ENCODE measurements around the gene MOG. TPM values are rescaled to one million over a fixed set of nuclear protein-coding genes. Genes with fewer than 3 reads are reported as not detected.

Gene MOG
- total and polyA plus RNA-seq, 11 donors = 0.19 to 7.4 (median 2.7) TPM

DNA sequence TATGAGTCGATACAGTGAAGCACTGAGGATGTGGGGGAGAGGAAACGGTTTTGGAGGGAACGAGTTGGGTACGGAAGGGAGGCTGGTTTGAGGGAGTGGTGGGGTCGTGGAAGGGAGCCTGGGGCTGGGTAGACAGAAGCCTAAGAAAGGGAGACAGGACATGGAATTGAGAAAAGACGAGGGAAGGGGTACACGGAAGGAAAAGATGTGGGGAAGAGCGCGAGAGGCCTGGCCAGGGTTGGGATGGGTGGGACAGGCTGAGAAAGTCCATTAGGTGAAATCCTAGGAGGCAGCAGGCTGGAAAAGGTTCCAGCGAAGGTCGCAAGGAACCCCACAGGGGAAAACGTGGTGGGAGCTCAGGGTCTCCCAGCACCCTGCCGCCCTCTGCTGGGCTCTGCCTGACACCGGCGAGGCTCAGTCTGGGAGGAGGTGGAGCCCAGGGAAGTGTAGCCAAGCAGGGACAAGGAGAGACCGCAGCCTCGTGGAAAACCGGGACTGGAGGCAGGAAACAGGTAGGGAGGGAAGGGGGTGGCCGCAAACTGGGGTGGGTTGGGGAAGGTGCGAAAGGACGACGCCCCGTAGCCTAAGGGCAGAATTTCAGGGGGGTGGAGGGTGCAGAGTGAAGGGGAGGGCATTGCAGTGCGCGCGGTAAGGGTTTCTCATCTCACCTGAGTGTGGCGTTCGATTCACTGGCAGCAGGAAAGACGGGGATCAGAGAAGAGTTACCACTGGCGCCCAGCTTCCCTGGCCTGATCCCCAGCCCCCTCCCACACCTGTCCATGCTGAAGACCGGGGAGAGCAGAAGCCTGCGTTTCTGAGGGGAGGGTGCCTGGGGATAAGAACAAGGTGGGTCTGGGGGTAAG, 28.2 kb upstream of the MOG start:
- peaks cover 0 to 6% (median 0%) of the 10 kb centered on the region in 9 donors for H3K36me3 ChIP-seq
- no peaks in the 10 kb centered on the region for H3K9me3 ChIP-seq
- intact Hi-C loops (cut with DNase I) = no loop called here
- peak; percentile 44 to 77 (median 65) for ATAC-seq
- peaks cover 0 to 45% (median 28%) of the 10 kb centered on the region in 12 donors for H3K4me1 ChIP-seq
- TF ChIP-seq, protein P1, sequence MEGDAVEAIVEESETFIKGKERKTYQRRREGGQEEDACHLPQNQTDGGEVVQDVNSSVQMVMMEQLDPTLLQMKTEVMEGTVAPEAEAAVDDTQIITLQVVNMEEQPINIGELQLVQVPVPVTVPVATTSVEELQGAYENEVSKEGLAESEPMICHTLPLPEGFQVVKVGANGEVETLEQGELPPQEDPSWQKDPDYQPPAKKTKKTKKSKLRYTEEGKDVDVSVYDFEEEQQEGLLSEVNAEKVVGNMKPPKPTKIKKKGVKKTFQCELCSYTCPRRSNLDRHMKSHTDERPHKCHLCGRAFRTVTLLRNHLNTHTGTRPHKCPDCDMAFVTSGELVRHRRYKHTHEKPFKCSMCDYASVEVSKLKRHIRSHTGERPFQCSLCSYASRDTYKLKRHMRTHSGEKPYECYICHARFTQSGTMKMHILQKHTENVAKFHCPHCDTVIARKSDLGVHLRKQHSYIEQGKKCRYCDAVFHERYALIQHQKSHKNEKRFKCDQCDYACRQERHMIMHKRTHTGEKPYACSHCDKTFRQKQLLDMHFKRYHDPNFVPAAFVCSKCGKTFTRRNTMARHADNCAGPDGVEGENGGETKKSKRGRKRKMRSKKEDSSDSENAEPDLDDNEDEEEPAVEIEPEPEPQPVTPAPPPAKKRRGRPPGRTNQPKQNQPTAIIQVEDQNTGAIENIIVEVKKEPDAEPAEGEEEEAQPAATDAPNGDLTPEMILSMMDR (IDR thresholded peaks at IDR 0.05) = peak; percentile 38 to 87 (median 60)
- peak in 1 of 2 donors; percentile 10 for TF ChIP-seq POLR2A (IDR thresholded peaks at IDR 0.05)
- peak; percentile 78 to 84 (median 82) for DNase-seq
- H3K4me3 ChIP-seq = peak overlapping the region; percentile 34 to 71 (median 59)
- H3K27ac ChIP-seq = peak overlapping the region; percentile 21 to 85 (median 68)
- peaks cover 0 to 6% (median 0%) of the 10 kb centered on the region in 9 donors for H3K27me3 ChIP-seq
- 7 to 12% (median 10%) methylated on average over 29 to 32 of the region's 32 CpGs for WGBS, 4 donors

DNA sequence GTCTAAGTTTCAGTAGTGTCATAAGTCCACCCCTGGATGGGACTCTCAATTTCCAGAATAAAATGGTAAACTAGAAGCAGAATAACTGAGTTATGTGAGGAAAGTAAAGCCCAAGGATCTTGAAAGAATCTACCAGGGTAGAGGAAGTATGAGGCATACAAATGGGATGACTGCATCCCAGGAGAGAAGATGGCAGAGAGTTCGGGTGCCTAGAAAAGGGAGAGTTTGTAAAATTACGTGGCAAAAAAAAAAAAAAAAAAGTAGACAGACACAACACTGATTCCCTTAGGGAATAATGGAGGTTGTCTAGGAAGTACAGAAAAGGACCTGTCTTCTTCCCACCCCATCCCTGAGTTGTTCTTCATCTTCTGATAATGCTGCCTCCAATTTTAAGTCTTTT, 27.3 kb upstream of the MOG start:
- H3K4me3 ChIP-seq = no peak overlapping the region
- H3K9me3 ChIP-seq = no peaks in the 10 kb centered on the region
- TF ChIP-seq, protein P1 (IDR thresholded peaks at IDR 0.05) = no peak
- DNase-seq (no peak), ATAC-seq (no peak)
- intact Hi-C loops (cut with DNase I) = no loop called here
- 79 to 95% (median 83%) methylated on average over 2 of the region's 2 CpGs for WGBS, 4 donors
- peaks cover 0 to under 1% (median 0%) of the 10 kb centered on the region in 9 donors for H3K36me3 ChIP-seq
- peaks cover 0 to 46% (median 29%) of the 10 kb centered on the region in 12 donors for H3K4me1 ChIP-seq
- H3K27ac ChIP-seq = no peak overlapping the region
- peaks cover 0 to 6% (median 0%) of the 10 kb centered on the region in 9 donors for H3K27me3 ChIP-seq

DNA sequence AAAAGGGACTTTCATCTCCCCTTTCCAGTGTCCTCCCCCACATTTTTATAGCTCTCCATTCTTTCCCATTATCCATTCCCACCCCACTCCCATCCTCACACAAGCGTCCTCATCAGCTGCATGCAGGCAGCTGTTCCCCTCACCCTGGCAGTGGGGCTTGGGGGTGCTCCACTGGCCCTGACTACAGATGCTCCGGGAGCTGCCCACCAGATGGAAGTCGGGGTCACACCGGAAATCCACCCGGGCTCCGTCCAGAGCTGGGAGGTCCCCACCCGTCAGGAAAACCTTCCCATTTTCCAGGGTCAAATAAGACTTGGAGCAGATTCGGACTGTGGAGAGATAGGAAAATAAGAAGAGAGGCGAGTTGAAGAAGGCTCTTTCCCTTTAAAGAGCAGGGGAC, 26.6 kb upstream of the MOG start:
- intact Hi-C loops (cut with DNase I) = no loop called here
- no peaks in the 10 kb centered on the region for H3K9me3 ChIP-seq
- no peaks in the 10 kb centered on the region for H3K36me3 ChIP-seq
- H3K4me3 ChIP-seq = no peak overlapping the region
- H3K4me1 ChIP-seq = peaks cover 0 to 46% (median 29%) of the 10 kb centered on the region in 12 donors
- no peak overlapping the region for H3K27ac ChIP-seq
- ATAC-seq (no peak), DNase-seq (no peak)
- peaks cover 0 to 6% (median 0%) of the 10 kb centered on the region in 9 donors for H3K27me3 ChIP-seq
- TF ChIP-seq, protein P1 (IDR thresholded peaks at IDR 0.05) = no peak
- no peak for TF ChIP-seq POLR2A (IDR thresholded peaks at IDR 0.05)
- 71 to 77% (median 74%) methylated on average over 9 of the region's 9 CpGs for WGBS, 4 donors

DNA sequence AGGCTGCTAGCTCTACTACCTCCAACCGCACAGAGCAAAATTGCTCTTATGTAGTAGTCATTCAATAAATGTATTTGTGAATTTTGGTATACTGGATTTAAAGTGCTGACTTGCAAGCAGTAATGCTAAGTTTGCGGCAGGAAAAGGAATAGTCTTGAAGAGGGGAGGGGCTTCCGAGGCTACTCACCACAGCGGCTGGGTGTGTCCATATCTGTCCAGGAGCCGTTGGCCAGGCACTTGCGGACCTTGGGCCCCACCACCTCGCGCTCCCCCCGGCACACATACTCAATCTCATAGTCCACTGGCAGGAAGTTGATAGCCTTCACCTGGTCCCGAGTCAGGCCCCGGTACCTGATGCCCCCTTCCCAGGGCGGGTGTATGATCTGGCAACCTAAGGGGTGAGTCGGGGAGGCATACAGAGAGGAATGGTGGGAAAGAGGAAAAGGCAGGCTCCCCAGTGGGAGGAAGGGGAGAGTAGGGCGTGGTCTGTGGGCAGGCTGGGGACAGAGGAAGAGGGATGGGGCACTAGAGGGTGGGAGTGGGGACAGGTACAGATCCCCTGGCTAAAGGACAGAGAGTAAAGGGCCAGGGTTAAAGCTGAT, 25.6 kb upstream of the MOG start:
- Histone ChIP-seq H3K27me3 (peaks cover 0 to 6% (median 0%) of the 10 kb centered on the region in 9 donors), H3K27ac (no peak overlapping the region), H3K36me3 (no peaks in the 10 kb centered on the region), H3K4me1 (peaks cover 0 to 46% (median 29%) of the 10 kb centered on the region in 12 donors), H3K4me3 (peak overlapping the region in 6 of 12 donors; percentile 0 to 96 (median 77)), H3K9me3 (no peaks in the 10 kb centered on the region)
- ATAC-seq (no peak), DNase-seq (peak in 1 of 5 donors; percentile 26)
- TF ChIP-seq POLR2A (IDR thresholded peaks at IDR 0.05) = no peak
- TF ChIP-seq, protein P1 (IDR thresholded peaks at IDR 0.05) = no peak
- WGBS, 4 donors = 60 to 65% (median 64%) methylated on average over 14 of the region's 14 CpGs
- intact Hi-C loops (cut with DNase I) = no loop called here
